ENCODE measurements around the gene CDC14A.

The CDC14A gene

DNA sequence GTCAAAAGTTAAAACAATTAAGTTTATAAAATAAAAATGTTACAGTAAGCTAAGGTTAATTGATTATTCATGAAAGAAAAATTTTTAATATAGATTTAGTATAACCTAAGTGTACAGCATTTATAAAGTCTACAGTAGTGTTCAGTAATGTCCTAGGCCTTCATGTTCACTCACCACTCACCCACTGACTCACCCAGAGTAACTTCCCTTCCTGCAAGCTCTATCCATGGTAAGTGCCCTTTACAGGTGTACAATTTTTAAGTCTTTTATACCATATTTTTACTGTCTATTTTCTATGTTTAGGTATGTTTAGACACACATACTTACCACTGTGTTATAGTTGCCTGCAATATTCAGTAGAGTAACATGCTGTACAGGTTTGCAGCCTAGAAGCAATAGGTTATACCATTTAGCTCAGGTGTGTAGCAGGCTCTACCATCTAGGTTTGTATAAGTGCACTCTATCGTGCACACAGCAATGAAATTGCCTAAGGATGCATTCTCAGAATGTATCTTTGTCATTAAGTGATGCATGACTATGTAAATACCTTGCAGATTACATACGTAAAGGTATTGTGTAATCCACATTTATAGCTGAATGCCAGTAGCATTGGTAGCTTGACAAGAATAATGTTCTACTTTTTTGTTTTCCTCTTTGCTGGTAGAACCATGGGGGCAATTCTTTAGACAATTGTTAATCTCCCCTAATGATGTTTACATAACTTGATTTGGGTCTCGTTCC, 149.9 kb downstream of the CDC14A start:
- DNase-seq = no peak

DNA sequence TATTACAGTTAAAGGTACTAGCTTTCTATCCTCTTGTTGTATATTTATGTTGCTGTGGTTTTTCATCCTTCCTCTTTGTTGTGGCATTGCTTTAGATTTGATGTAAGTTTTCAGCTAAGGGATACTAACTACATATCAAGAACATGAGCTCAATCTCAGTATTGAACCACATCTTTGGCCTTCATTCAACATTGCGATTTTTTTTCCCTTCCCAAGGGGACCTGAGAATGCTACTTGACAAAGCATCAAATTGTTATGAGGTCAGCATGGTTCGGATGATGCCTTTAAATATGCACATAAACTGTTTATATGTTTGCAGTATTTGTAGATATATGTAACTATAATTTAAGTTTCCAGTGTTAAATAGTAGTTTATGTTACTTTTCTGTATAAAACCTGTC, 153.9 kb downstream of the CDC14A start:
- DNase-seq = no peak

DNA sequence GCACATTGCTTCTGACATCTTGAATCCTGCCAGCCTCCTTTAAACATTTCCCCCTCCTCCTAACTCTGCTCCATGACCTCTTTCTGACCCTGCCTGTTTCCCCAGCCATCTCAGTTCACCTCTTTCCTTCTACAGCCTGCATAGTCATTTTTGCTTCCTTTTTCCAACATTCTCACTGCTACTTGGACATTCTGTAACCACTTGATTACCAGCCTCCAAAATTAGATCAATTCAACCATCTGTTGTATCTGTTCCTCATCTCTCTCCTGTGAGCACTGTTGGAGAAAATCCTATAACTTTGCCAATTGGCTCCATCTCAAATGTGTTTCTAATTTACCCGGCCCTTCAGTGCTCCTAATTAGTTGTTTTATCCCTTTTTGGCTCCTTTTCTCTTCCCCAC, 158.1 kb downstream of the CDC14A start:
- DNase-seq = no peak

DNA sequence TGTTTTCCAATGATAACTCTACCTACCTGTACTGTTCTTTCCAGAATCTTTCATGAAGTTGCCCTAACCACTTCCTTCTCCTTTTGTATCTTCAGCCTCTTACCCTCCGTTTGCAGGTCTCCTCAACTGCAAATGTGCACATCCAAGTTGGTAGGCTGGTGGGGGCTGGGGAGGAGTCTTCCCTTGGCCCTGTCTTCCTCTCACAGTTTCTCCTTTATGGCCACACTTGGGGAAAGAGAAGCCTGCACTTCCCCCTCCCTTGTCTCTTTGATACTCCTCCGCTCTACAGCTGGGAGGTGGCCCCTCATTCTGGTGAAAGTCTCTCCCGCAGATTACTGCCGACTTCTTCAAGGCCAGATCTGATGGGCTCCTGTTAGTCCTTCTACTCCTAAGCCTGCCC, 158.8 kb downstream of the CDC14A start:
- no peak for DNase-seq

DNA sequence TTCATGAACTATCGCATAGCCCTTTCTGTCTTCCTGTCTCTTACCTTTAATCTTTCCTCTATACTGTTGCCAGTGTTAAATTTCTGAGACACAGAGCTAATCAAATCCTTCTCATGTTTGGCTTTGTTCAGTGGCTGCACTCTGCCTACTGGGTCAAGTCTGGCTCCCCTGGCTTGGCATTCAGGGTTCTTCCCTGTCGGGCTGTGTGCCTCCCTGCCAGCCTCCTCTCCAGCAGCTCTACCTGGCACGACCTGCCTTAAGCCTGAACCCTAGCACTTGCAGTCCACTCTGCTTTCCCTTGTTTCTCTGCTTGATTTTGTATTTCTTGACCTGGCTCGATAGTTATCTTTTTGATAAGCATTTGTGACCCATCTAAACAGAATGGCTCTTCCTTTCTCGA, 159.5 kb downstream of the CDC14A start:
- no peak for DNase-seq

DNA sequence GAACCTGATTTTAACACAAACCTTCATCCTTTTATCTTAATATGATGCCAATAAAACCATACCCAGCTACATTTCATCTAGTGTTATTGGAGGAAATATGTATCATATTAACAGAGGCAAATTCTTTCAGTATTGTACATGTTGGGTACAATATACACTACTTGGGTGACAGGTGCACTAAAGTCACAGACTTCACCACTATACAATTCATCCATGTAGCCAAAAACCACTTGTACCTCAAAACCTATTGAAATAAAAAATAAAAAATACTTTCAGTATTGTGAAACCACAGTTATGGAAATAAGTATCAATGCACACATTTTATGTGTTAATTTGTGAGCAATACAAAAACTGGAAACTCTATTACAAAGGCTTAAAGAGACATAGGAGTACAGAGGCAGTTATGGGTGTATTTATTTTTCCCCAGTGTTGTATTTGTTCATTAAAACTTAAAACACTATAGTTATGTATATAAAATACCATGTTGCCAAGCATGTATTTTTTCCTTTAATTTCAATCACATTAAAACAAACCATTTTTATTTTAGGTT, 160.6 kb downstream of the CDC14A start:
- no peak for DNase-seq

DNA sequence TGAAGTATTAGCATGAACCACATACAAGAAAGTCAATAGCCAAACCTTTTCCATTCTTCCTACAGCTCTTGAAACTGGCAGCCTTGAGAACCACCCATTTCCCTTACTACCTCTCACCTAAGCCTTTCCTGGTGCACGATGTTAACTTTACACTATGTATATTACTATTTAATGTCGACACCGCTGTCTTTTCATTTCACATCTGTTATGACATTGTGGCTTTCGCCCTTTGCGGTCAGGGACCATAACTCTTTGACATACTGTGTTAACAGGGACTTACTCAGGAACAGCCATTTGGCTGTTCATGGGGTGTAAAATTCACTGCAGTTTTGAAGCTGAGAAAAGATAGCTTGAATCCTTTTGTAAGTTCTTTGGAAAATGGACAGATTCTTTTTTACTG, 164.6 kb downstream of the CDC14A start:
- DNase-seq = no peak

DNA sequence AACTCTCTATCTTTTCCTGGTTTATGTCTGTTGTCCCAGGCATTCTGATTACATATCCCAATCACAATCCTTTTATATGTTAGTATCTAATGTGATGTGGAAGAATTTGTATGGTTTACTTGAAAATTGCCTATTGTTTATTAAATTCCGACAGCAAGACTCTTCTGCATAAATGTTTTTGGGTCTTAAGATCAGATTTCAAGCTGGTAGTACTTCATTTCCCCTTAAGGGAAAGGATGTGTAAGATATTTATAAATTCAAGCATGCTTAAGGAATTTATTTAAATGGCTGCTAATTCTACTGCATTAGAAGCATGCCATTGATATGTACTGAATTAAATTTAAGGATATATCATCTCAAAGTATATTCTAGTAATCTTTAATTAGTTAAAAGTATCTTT, 165.2 kb downstream of the CDC14A start:
- DNase-seq = no peak

DNA sequence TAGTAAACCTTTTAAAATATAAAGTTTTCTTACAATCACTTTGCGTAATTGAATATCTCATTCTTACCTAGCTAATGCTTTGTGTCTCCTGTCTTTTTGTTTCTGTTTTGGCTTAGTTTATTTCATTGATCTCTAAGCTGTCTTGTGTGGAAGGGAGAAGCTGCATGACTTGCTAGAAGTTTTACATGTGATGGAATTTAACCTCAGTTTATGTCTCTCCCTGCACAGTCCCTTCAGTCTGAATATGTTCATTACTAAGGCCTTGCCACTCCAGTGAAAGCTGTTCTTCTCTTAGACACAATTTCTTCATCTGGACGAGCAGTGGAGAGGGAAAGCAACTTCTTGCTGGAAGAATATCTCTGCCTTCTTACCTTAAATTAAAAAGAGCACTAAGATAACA, 165.7 kb downstream of the CDC14A start:
- no peak for DNase-seq

DNA sequence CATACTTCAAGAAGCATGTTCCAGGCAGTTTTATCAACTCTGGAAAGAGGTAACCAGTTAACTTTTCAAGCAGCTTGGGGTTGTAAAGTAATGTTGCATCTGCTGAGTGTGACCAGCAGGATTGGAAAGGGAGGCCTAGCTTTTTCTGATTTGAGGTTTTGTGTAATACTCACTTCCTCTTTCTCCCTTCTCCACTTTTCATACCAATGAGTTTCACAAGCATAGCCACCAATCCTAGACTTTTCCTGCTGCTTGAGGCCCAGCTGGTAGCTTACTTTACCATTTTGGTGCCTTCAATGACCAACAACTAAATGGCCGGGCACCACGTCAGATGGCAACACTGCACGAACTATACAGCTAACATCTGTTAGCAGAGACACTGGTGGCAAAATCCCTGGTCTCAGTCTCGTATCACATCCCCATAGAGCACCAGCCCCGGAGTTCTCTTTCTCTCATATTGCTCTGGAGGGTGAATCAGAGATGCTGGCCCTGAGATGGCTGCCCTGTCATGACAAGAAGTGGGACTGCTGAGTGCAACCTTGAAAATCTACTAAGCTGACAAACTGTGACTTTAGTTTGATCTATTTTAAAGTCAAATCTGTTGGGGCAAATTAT, 170.8 kb downstream of the CDC14A start:
- DNase-seq = no peak

DNA sequence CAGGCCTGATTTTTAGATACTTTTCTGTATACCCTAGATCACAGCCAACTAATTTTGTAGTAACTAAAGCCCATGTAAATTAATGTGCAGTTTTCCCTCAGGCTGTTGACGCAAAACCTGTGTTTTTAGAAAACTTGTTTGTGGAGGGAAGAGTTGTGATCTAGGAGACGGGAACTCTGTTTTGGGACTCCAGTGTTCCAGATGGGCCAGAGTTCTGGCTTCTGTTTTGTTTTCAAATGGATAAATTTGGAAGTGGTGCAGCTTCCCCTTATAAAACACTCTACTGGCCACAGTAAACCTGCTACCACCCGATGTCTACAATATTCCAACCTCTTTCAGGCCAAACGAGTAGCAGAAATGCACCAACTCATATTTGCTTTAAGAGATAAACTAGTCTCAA, 172.0 kb downstream of the CDC14A start:
- DNase-seq = no peak

DNA sequence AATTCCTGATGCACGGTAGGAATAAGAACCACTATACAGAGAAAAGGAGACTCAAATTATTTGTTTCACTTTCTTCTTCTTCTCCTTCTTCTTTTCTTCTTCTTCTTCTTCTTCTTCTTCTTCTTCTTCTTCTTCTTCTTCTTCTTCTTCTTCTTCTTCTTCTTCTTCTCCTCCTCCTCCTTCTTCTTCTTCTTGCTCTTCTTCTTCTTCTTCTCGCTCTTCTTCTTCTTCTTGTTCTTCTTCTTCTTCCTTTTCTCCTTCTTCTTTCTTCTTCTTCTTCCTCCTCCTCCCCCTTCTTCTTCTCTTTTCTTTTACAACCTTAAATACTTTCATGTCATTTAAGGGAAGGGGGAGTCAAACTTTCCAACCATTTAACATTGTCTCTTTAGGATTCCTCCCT, 174.6 kb downstream of the CDC14A start:
- no peak for DNase-seq

DNA sequence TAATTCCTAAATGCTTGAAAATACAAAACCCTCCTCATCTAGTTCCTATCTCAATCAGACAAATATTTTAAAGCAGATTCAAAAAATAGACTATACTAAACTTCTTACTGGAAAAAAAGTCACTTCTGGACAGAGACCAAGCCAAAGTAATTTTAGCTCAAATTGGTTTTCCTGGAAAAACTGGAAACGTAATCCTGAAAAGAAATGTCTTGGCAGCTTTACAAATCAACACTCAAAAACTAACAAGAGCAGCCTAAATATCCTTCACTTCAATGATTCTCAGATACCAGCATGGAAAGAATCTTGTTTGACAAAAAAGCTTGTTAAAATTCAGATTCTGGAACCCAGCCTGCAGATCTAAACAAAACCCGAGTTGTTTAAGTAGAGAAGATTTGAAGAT, 176.6 kb downstream of the CDC14A start:
- DNase-seq = no peak

DNA sequence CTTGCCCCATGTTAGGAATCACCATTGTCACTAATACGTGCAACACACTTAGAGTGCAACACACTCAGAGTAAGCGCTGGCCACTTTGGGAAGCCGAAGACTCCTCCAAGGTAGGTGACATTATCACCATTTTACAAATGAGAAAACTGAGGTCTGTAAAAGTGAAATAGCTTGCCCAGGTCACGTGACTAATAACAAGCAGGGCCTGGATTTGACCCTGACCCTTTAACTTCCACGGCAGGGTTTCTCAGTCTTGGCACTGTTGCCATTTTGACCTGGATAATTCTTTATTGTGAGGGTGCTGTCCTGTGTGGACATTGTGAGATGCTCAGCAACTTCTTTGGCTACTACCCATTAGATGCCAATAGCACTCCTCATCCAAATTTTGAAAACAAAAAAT, 177.8 kb downstream of the CDC14A start:
- DNase-seq = no peak

DNA sequence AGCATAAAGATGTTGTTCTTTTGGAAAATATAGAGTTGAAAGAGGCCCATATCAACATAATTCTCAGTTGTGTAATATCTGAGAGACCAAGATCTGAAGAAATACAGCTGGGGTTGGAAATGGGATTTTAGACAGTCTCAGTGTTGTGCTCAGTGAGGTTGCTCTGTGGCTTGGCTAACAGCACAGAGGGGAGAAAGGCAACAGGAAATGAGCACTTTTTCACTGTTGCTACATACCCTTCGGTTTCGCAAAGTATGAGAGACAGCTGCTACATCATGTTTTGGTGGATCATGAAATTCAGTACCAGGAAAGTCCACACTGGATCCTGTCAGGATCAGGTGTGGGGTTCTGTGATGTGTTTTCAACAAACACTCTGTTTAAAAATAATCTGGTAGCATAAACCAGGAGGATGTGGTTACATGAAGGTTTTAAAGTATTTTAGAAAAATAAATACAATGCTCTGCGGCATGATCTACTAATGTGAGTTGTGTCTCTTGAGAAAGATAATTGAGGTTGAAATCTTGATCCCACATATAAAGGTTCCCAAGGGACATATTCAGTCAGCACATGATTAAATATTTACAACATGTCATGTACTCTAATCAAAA, 178.7 kb downstream of the CDC14A start:
- no peak for DNase-seq

DNA sequence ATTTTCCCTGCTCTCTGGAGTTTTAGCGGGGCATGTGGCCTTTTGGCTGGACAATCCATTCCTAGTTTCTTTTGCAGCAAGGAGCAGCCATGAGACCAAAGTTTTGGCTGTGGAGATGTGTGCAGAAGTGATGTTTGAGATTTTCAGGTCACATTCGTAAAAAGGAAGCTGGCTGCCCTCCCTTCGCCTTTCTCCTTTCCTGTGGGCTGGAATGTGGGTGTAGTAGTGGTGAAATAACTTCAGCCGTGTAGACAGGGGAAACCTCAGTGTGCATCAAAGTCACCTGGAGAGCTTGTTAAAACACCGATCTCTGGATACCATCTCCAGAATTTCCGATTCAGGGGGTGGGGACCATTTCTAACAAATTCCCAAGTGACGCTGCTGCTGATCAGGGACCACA, 180.3 kb downstream of the CDC14A start:
- no peak for DNase-seq

DNA sequence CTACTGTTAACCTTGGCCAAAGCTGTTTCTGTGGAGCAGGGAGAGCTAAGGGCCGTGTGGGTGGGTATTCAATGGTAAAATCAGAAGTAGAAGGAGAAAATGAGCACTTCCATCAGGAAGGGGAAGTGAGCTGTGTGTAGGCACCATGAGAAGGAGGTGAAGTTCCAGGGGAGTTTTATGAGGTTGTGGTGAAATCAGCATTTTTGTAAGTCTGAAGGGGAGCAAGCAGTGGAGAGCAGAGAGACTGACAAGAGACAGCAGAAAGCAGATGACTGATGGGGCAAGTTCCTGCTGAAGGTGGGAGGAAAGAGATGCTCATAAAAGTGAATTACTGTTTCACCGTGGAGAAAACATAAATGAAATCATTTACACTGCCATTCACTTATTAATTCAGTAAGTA, 183.0 kb downstream of the CDC14A start:
- DNase-seq = no peak

DNA sequence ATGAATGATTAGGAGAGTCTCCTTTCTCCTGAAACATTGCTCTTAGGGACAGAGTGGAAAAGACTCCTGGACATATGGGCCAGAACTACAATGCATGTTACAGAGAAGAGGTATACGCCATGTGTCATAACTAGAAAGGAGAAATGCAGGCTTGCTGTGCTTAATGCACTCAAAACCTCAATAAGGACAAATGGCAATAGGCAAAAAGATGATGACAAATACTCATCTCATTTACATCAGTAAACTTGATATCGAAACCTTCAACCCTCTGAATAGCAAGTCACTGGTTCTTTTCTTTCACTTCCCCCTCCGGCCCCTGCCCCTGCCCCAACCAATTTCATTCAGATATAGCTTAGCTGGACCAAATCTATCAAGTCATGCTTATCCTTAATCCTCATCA, 183.7 kb downstream of the CDC14A start:
- DNase-seq = no peak

DNA sequence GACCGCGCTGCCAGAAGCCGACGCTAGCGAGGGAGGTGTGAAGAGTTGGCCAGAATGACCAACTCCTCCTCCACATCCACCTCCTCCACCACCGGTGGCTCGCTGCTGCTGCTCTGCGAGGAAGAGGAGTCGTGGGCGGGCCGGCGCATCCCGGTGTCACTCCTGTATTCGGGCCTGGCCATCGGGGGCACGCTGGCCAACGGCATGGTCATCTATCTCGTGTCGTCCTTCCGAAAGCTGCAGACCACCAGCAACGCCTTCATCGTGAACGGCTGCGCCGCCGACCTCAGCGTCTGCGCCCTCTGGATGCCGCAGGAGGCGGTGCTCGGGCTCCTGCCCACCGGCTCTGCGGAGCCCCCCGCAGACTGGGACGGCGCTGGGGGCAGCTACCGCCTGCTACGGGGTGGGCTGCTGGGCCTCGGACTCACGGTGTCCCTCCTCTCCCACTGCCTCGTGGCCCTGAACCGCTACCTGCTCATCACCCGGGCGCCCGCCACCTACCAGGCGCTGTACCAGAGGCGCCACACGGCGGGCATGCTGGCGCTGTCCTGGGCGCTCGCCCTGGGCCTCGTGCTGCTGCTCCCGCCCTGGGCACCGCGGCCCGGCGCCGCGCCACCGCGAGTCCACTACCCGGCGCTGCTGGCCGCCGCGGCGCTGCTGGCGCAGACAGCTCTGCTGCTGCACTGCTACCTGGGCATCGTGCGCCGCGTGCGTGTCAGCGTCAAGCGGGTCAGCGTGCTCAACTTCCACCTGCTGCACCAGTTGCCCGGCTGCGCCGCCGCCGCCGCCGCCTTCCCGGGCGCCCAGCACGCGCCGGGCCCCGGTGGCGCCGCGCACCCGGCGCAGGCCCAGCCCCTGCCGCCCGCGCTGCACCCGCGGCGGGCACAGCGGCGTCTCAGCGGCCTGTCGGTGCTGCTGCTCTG, 186.9 kb downstream of the CDC14A start:
- DNase-seq = peak; percentile 41 to 57

DNA sequence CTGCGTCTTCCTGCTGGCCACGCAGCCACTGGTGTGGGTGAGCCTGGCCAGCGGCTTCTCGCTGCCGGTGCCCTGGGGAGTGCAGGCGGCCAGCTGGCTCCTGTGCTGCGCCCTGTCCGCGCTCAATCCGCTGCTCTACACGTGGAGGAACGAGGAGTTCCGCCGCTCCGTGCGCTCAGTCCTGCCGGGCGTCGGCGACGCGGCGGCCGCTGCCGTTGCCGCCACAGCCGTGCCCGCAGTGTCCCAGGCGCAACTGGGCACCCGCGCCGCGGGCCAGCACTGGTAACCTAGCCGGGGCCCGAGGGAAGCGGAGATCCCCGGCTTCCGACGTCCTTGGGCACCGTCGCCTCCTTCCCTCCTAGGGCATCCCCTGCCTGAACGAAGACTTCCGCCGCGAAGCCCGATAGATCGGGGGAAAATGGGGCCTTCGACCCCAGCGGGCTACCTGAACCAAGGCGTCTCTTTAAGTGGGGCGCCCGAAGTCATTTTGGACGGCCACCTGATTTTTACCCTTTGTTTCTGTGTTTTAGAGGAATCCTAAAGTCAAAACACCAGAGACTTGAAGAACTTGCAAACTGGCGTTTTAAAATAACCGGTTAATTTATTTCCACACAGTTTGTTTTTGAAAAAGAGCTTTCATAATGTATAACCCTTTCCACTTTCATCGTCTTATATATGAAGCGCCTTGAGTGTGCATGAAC, 187.7 kb downstream of the CDC14A start:
- DNase-seq = peak in 1 of 2 donors; percentile 29

DNA sequence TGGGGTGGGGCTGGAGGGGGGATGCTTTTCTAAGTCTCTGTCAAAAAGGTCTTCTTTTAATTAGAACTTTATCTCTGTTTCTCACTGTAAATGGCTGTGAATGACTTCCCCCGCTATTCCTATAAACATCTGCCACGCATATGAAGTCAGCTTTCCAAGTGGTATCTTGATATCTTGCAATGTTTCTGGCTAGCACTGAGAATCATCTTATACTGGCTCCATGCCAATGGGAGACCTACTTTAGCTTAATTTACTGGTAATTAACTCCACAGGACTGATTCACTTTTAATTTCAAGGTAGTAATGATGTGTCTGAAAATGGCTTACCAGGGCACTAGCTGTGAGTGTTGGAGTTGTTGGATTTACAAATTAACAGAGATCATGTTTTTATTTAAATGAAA, 190.0 kb downstream of the CDC14A start:
- no peak for DNase-seq

DNA sequence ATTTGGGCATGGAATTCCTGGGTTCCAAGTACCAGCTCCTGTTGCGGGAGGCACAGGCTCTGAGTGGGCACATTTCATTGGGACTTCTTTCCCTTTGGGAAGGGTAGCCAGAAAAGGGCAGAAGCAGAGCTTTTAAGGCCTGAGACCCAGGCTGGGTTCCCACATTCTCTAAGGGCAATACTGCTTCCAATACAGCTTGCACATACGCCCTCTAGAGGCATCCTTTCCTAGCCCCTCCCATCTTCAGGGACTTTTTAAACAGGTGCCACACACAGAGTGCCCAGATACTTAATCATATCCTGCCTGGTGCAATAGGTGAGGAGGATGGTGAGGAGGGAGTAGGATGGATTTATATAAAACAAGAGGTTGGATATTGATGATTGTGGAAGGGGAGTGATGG, 191.3 kb downstream of the CDC14A start:
- peak; percentile 12 to 38 for DNase-seq

DNA sequence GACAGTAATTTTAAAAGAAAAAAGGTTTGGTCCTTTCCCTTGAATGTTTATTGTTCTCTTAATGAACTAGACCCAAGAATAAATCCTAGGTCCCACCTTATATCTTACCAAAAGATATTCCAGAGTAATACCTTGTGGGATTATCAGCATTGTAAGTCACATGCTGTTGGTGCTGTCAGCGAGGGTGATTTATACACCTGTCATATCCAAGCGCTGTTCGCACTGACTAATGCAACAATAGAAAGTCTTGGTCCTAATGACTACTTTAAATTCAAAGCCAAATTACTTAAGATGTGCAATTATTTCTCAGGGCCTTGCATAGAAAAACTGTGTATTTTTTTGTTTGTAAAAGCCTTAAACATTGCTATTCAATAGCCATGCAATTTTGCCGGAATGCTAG, 192.5 kb downstream of the CDC14A start:
- no peak for DNase-seq
